Uterus (tissue), 2 donors: ENCODE measurements around the gene TUBB3.

Experiments
- POLR2A ChIP-seq, 2 donors: fragments of 450-650 bp; IDR thresholded peaks; one replicate each; pipeline ENCODE4 v1.6.1; 2016; ENCODE audit warnings: antibody characterized with exemption in 2 of 2, mild to moderate bottlenecking in 1 of 2, moderate library complexity in 1 of 2
- TF ChIP-seq, protein P1 (sequence below), 4 experiments: fragments of 200-600 bp in 2 of 4; fragments of 450-650 bp in 2 of 4; sonication (generic) in 2 of 4; IDR thresholded peaks; one replicate each; pipeline ENCODE4 v1.5.1; 2016 to 2019; ENCODE audit warnings: antibody characterized with exemption in 4 of 4, mild to moderate bottlenecking in 2 of 4, moderate library complexity in 1 of 4

DNA sequence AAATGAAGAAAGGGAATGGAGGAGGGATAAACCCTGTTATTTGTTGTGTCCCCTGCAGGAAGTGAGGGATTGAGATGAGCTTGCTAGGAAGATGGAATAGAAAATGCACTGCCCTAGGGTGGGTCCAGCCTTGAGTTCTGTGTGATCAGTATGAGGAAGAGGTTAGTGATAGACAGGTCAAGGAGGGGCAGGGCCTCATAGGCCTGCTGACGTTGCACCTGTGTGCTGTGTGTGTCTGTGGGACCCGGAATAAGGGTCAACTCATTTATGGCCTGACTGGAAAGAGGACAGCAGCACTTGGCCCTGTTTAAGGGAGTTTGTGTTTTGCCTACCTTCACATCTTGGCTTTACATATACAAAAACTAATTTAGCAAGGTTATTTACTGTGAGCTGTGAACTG is 51.7 kb downstream of the TUBB3 start:
- TF ChIP-seq, protein P1, sequence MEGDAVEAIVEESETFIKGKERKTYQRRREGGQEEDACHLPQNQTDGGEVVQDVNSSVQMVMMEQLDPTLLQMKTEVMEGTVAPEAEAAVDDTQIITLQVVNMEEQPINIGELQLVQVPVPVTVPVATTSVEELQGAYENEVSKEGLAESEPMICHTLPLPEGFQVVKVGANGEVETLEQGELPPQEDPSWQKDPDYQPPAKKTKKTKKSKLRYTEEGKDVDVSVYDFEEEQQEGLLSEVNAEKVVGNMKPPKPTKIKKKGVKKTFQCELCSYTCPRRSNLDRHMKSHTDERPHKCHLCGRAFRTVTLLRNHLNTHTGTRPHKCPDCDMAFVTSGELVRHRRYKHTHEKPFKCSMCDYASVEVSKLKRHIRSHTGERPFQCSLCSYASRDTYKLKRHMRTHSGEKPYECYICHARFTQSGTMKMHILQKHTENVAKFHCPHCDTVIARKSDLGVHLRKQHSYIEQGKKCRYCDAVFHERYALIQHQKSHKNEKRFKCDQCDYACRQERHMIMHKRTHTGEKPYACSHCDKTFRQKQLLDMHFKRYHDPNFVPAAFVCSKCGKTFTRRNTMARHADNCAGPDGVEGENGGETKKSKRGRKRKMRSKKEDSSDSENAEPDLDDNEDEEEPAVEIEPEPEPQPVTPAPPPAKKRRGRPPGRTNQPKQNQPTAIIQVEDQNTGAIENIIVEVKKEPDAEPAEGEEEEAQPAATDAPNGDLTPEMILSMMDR (IDR thresholded peaks at IDR 0.05) = no peak
- TF ChIP-seq POLR2A (IDR thresholded peaks at IDR 0.05) = no peak
